Mesodermal cell (in vitro differentiated cells): Measurements from ENCODE around the gene ZNF48.

Experiments used
- H3K27ac ChIP-seq: 2 replicates; pipeline ENCODE4 v1.7.0; 2013; ENCODE audit warnings: mild to moderate bottlenecking, low read depth, low read length, moderate library complexity; ENCODE audit not compliant: severe bottlenecking
- H3K36me3 ChIP-seq: 2 replicates; pipeline ENCODE4 v1.7.1; 2013; ENCODE audit warnings: mild to moderate bottlenecking, low read length, moderate library complexity; ENCODE audit not compliant: control insufficient read depth, insufficient read depth
- H3K4me1 ChIP-seq: one replicate; pipeline ENCODE4 v1.7.1; 2013; ENCODE audit warnings: mild to moderate bottlenecking, low read length; ENCODE audit not compliant: insufficient read depth, control insufficient read depth, poor library complexity, severe bottlenecking
- H3K4me3 ChIP-seq: 2 replicates; pipeline ENCODE4 v1.7.0; 2013; ENCODE audit warnings: low read length, control low read depth, mild to moderate bottlenecking; ENCODE audit not compliant: insufficient read depth, poor library complexity, severe bottlenecking; ENCODE audit errors: extremely low read depth
- H3K9me3 ChIP-seq: 2 replicates; pipeline ENCODE4 v1.7.1; 2013; ENCODE audit warnings: mild to moderate bottlenecking, low read length, moderate library complexity; ENCODE audit not compliant: control insufficient read depth
- WGBS, 2 experiments: methylation state at CpG; one replicate each; pipeline ENCODE4 v1.1.5; 2013; ENCODE audit warnings: missing lambda C conversion rate in 2 of 2; ENCODE audit not compliant: insufficient coverage in 2 of 2; 5-methylcytosine and 5-hydroxymethylcytosine counted together

Gene ZNF48

GRCh38 chr16:30353438-30354129 is 41.6 kb upstream of the ZNF48 start:
- Histone ChIP-seq H3K9me3 (no peaks in the 10 kb centered on the region), H3K4me3 (peak overlapping the region; percentile 94), H3K4me1 (peaks cover 13% of the 10 kb centered on the region), H3K36me3 (peaks cover 73% of the 10 kb centered on the region), H3K27ac (no peak overlapping the region)
- 95 to 98% methylated on average over 19 to 21 of the region's 23 CpGs for WGBS, 2 experiments

- 3 to 4% methylated on average over 32 to 36 of the region's 36 CpGs for WGBS, 2 experiments
- Histone ChIP-seq H3K4me1 (peaks cover 13% of the 10 kb centered on the region), H3K36me3 (peaks cover 78% of the 10 kb centered on the region), H3K9me3 (no peaks in the 10 kb centered on the region), H3K4me3 (peak overlapping the region; percentile 94), H3K27ac (peak overlapping the region; percentile 100)
Measured at GRCh38 chr16:30354423-30355143, 40.6 kb upstream of the ZNF48 start.

- H3K27ac ChIP-seq: peak within 1 kb of the TSS; percentile 100
- no peaks in the 10 kb centered on the region for H3K9me3 ChIP-seq
- peak within 1 kb of the TSS; percentile 94 for H3K4me3 ChIP-seq
- H3K4me1 ChIP-seq: peaks cover 13% of the 10 kb centered on the region
- H3K36me3 ChIP-seq: peaks cover 72% of the 10 kb centered on the region
- WGBS, 2 experiments: 0% methylated on average over 29 to 38 of the region's 45 CpGs
Measured at GRCh38 chr16:30355144-30355953, 39.9 kb upstream of the ZNF48 start, which contains the start of gene CD2BP2. Gene CD2BP2 (minus strand): TSS chr16:30355308. CDS start chr16:30354681, 627 bp downstream.

GRCh38 chr16:30355954-30356308 is 39.3 kb upstream of the ZNF48 start:
- peaks cover 71% of the 10 kb centered on the region for H3K36me3 ChIP-seq
- peak overlapping the region; percentile 100 for H3K27ac ChIP-seq
- H3K4me1 ChIP-seq: peaks cover 13% of the 10 kb centered on the region
- no peaks in the 10 kb centered on the region for H3K9me3 ChIP-seq
- peak overlapping the region; percentile 94 for H3K4me3 ChIP-seq
- 57 to 59% methylated on average over 7 of the region's 7 CpGs for WGBS, 2 experiments

- Histone ChIP-seq H3K4me3 (peak overlapping the region; percentile 94), H3K9me3 (no peaks in the 10 kb centered on the region), H3K4me1 (peaks cover 13% of the 10 kb centered on the region), H3K27ac (peak overlapping the region; percentile 100), H3K36me3 (peaks cover 65% of the 10 kb centered on the region)
- WGBS, 2 experiments: 90 to 98% methylated on average over 7 to 8 of the region's 12 CpGs
Measured at GRCh38 chr16:30356401-30357084, 38.7 kb upstream of the ZNF48 start.

- Histone ChIP-seq H3K27ac (no peak overlapping the region), H3K9me3 (no peaks in the 10 kb centered on the region), H3K4me1 (peaks cover 13% of the 10 kb centered on the region), H3K36me3 (peaks cover 61% of the 10 kb centered on the region), H3K4me3 (no peak overlapping the region)
- 79 to 94% methylated on average over 3 of the region's 5 CpGs for WGBS, 2 experiments
Measured at GRCh38 chr16:30357085-30357714, 38.0 kb upstream of the ZNF48 start.

- no peak overlapping the region for H3K4me3 ChIP-seq
- peaks cover 13% of the 10 kb centered on the region for H3K4me1 ChIP-seq
- H3K9me3 ChIP-seq: no peaks in the 10 kb centered on the region
- WGBS, 2 experiments: 92 to 95% methylated on average over 27 to 34 of the region's 37 CpGs
- no peak overlapping the region for H3K27ac ChIP-seq
- H3K36me3 ChIP-seq: peaks cover 60% of the 10 kb centered on the region
Measured at GRCh38 chr16:30357715-30358576, 37.3 kb upstream of the ZNF48 start.

GRCh38 chr16:30358577-30358936 is 36.7 kb upstream of the ZNF48 start:
- 93 to 94% methylated on average over 8 to 9 of the region's 9 CpGs for WGBS, 2 experiments

GRCh38 chr16:30358990-30359870 is 36.0 kb upstream of the ZNF48 start:
- H3K4me1 ChIP-seq: peaks cover 13% of the 10 kb centered on the region
- no peaks in the 10 kb centered on the region for H3K9me3 ChIP-seq
- H3K36me3 ChIP-seq: peaks cover 60% of the 10 kb centered on the region
- H3K27ac ChIP-seq: no peak overlapping the region
- 94 to 95% methylated on average over 25 of the region's 28 CpGs for WGBS, 2 experiments
- H3K4me3 ChIP-seq: no peak overlapping the region

More at GRCh38 chr16:30358577-30358936, 36.7 kb upstream of the ZNF48 start:
- Histone ChIP-seq H3K4me3 (no peak overlapping the region), H3K9me3 (no peaks in the 10 kb centered on the region), H3K36me3 (peaks cover 59% of the 10 kb centered on the region), H3K27ac (no peak overlapping the region), H3K4me1 (peaks cover 13% of the 10 kb centered on the region)
